DND-41 (cell line): ENCODE data around the gene THOC1.

Experiments used
- ATAC-seq: fragments of 200-7000 bp; cut with Tn5 transposase; 3 replicates; pipeline ENCODE4 v1.9.1; 2021; ENCODE audit warnings: low read depth; ENCODE audit not compliant: insufficient read depth
- DNase-seq: peaks from one replicate; pipeline ENCODE4 v3.0.0-alpha.2; 2020
- H2AFZ ChIP-seq: 2 replicates; pipeline ENCODE4 v1.6.0; 2012; ENCODE audit warnings: low read depth, low read length
- H3K27ac ChIP-seq: 2 replicates; pipeline ENCODE4 v1.5.1; 2012; ENCODE audit warnings: low read length, inconsistent platforms
- H3K27me3 ChIP-seq: fragments of 200-600 bp; sonication (generic); 2 replicates; pipeline ENCODE4 v1.6.0; 2012; ENCODE audit warnings: low read length, mild to moderate bottlenecking, inconsistent platforms; ENCODE audit not compliant: insufficient read depth, poor library complexity
- H3K36me3 ChIP-seq: 2 replicates; pipeline ENCODE4 v1.5.1; 2012; ENCODE audit warnings: low read length, inconsistent platforms; ENCODE audit not compliant: insufficient read depth
- H3K4me1 ChIP-seq: 2 replicates; pipeline ENCODE4 v1.5.1; 2012; ENCODE audit warnings: mild to moderate bottlenecking, low read length; ENCODE audit not compliant: insufficient read depth
- H3K4me2 ChIP-seq: 2 replicates; pipeline ENCODE4 v1.6.0; 2012; ENCODE audit warnings: mild to moderate bottlenecking, moderate library complexity, low read length, inconsistent platforms; ENCODE audit not compliant: insufficient read depth
- H3K4me3 ChIP-seq, 2 experiments: fragments of 200-600 bp in 1 of 2; shearing (Covaris generic) in 1 of 2; 2 replicates each; pipeline ENCODE4 v1.5.1; 2012 to 2016; ENCODE audit warnings: inconsistent platforms in 2 of 2, low read length in 2 of 2, mild to moderate bottlenecking in 2 of 2, low read depth in 1 of 2, moderate library complexity in 1 of 2
- H3K79me2 ChIP-seq: 2 replicates; pipeline ENCODE4 v1.6.0; 2012; ENCODE audit warnings: low read length, inconsistent platforms; ENCODE audit not compliant: insufficient read depth
- H3K9ac ChIP-seq: 2 replicates; pipeline ENCODE4 v1.6.0; 2012; ENCODE audit warnings: low read depth, mild to moderate bottlenecking, inconsistent platforms, low read length, moderate library complexity
- H3K9me3 ChIP-seq: 2 replicates; pipeline ENCODE4 v1.5.1; 2012; ENCODE audit warnings: low read length, moderate library complexity, mild to moderate bottlenecking, inconsistent platforms; ENCODE audit not compliant: insufficient read depth, severe bottlenecking
- H4K20me1 ChIP-seq: 2 replicates; pipeline ENCODE4 v1.6.0; 2012; ENCODE audit warnings: low read length; ENCODE audit not compliant: insufficient read depth
- EZH2 ChIP-seq: IDR thresholded peaks from 3 replicates; pipeline ENCODE4 v1.6.1; 2012; ENCODE audit warnings: borderline replicate concordance, low read depth, mild to moderate bottlenecking, moderate library complexity, low read length, inconsistent platforms; ENCODE audit not compliant: severe bottlenecking
- TF ChIP-seq, protein P1 (sequence below): IDR thresholded peaks from 2 replicates; pipeline ENCODE4 v1.5.1; 2012; ENCODE audit warnings: borderline replicate concordance, low read length, moderate library complexity, mild to moderate bottlenecking; ENCODE audit not compliant: poor library complexity, severe bottlenecking; ENCODE audit errors: extremely low read depth

The THOC1 gene

DNA sequence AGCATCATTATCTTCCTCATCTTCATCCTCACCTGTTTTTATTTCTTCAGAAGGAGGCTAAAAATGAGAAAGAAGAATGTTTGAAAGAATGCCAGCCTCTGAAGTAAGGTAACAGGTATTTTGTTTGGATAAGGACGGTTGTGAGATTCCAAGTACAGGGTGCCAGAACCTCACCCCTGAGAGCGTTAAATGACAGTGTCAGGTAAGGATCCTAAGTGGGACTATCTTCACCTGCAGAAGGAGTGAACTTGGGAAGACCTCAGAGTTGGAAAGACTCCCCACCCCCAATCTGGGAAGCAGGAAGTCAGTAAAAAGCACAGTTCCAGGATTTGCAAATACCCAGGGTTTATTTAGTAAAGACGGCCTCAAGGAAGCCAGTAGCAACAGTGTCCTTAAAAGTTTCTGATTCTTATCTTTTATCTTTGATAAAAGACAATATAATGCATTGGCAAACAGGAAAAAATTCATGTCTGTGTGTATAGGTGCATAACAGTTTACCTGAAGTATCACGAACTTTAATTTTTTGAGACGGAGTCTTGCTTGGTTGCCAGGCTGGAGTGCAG is 52.3 kb downstream of the THOC1 start:
- TF ChIP-seq, protein P1, sequence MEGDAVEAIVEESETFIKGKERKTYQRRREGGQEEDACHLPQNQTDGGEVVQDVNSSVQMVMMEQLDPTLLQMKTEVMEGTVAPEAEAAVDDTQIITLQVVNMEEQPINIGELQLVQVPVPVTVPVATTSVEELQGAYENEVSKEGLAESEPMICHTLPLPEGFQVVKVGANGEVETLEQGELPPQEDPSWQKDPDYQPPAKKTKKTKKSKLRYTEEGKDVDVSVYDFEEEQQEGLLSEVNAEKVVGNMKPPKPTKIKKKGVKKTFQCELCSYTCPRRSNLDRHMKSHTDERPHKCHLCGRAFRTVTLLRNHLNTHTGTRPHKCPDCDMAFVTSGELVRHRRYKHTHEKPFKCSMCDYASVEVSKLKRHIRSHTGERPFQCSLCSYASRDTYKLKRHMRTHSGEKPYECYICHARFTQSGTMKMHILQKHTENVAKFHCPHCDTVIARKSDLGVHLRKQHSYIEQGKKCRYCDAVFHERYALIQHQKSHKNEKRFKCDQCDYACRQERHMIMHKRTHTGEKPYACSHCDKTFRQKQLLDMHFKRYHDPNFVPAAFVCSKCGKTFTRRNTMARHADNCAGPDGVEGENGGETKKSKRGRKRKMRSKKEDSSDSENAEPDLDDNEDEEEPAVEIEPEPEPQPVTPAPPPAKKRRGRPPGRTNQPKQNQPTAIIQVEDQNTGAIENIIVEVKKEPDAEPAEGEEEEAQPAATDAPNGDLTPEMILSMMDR = no peak
- TF ChIP-seq EZH2 = no peak
- DNase-seq (no peak), ATAC-seq (no peak)
- no peak overlapping the region for H3K9ac ChIP-seq
- H3K27ac ChIP-seq = no peak overlapping the region
- no peak overlapping the region for H3K4me3 ChIP-seq
- no peaks in the 10 kb centered on the region for H3K79me2 ChIP-seq
- H3K27me3 ChIP-seq = no peaks in the 10 kb centered on the region
- no peak overlapping the region for H2AFZ ChIP-seq
- H3K36me3 ChIP-seq = peaks cover 87% of the 10 kb centered on the region
- 0 out of 2 replicates have a peak, but pooled peaks cover 3% of the 10 kb centered on the region for H4K20me1 ChIP-seq
- H3K4me2 ChIP-seq = no peak overlapping the region
- no peaks in the 10 kb centered on the region for H3K9me3 ChIP-seq
- no peaks in the 10 kb centered on the region for H3K4me1 ChIP-seq

DNA sequence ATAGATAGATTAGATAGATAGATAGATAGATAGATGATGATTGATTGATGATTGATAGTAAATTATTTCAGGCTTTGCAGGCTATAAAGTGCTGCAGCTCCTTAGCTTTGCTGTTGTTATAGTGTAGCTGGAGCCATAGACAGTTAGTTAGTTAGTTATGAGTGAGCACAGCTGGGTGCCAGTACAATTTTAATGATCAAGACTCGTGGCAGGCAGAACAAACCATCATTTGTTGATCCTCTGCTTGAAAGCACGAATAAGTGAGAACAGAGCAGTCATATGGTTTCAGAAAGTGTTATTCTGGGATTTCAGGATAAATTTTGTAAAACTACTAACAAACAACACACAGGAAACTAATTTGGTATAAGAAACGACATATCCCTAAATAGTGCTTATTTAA is 53.9 kb downstream of the THOC1 start:
- Histone ChIP-seq H3K4me1 (no peaks in the 10 kb centered on the region), H3K79me2 (no peaks in the 10 kb centered on the region), H3K36me3 (peaks cover 99% of the 10 kb centered on the region), H2AFZ (no peak overlapping the region), H3K27me3 (no peaks in the 10 kb centered on the region), H4K20me1 (0 out of 2 replicates have a peak, but pooled peaks cover 3% of the 10 kb centered on the region), H3K4me2 (no peak overlapping the region), H3K4me3 (no peak overlapping the region), H3K27ac (no peak overlapping the region), H3K9me3 (no peaks in the 10 kb centered on the region), H3K9ac (no peak overlapping the region)
- ATAC-seq (no peak), DNase-seq (no peak)
- no peak for TF ChIP-seq EZH2
- TF ChIP-seq, protein P1 = no peak

DNA sequence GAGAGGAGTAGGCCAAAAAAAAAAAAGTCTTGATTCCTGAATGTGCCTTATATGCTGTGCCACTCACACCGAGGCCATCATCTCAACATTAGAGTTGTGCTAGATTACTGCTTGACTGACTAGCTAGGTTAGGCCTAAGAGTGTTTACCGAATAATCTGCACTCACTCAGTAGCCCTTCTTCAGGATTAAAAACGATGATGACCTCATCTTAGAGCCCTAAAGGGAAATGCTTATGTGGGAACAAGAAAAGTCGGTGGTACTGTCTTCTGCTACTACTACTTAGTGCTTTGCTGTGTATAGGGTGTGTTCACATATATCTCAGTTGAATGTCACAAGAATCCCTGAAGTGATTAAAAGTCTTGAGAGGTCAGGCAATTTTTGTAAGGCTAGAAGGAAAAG is 54.3 kb downstream of the THOC1 start:
- Histone ChIP-seq H2AFZ (no peak overlapping the region), H3K4me2 (no peak overlapping the region), H4K20me1 (0 out of 2 replicates have a peak, but pooled peaks cover 3% of the 10 kb centered on the region), H3K27ac (no peak overlapping the region), H3K9ac (no peak overlapping the region), H3K27me3 (no peaks in the 10 kb centered on the region), H3K9me3 (no peaks in the 10 kb centered on the region), H3K4me1 (no peaks in the 10 kb centered on the region), H3K79me2 (no peaks in the 10 kb centered on the region), H3K36me3 (peaks cover 96% of the 10 kb centered on the region), H3K4me3 (no peak overlapping the region)
- ATAC-seq = no peak
- DNase-seq = no peak
- TF ChIP-seq, protein P1 = no peak
- TF ChIP-seq EZH2 = no peak
